HepG2 (cell line): Measurements from ENCODE around the gene VPS11. TPM values are rescaled to one million over a fixed set of nuclear protein-coding genes. Genes with fewer than 3 reads are reported as not detected.

ENCODE experiments used
- AHR ChIP-seq: IDR thresholded peaks from 2 replicates; pipeline ENCODE4 v1.6.1; 2018; ENCODE audit warnings: missing genetic modification reagents, missing compliant biosample characterization
- BCL6 ChIP-seq: IDR thresholded peaks from 2 replicates; pipeline ENCODE4 v1.6.1; 2016; ENCODE audit warnings: missing genetic modification reagents, missing compliant biosample characterization
- CREM ChIP-seq, 2 experiments: sonication (generic) in 1 of 2; formaldehyde crosslinking in 1 of 2; IDR thresholded peaks; 2 replicates each; pipeline versions ENCODE4 v1.4.0 to v1.6.1; 2016 to 2020; ENCODE audit warnings: antibody characterized with exemption in 1 of 2, mild to moderate bottlenecking in 1 of 2, missing genetic modification reagents in 1 of 2
- GMEB2 ChIP-seq: IDR thresholded peaks from 2 replicates; pipeline ENCODE4 v1.6.1; 2016; ENCODE audit warnings: missing biosample characterization, missing genetic modification reagents, low read depth
- HIVEP1 ChIP-seq: sonication (generic); formaldehyde crosslinking; IDR thresholded peaks from 2 replicates; pipeline ENCODE4 v1.4.0; 2020; ENCODE audit warnings: mild to moderate bottlenecking, missing genetic modification reagents
- IKZF5 ChIP-seq: IDR thresholded peaks from 2 replicates; pipeline ENCODE4 v1.6.1; 2018; ENCODE audit warnings: missing genetic modification reagents, mild to moderate bottlenecking, missing compliant biosample characterization
- JDP2 ChIP-seq: sonication (generic); formaldehyde crosslinking; IDR thresholded peaks from 2 replicates; pipeline ENCODE4 v1.8.1; 2022; ENCODE audit warnings: missing genetic modification reagents, borderline replicate concordance
- KLF11 ChIP-seq: IDR thresholded peaks from 2 replicates; pipeline ENCODE4 v1.6.1; 2016; ENCODE audit warnings: missing compliant biosample characterization
- MAFG ChIP-seq: sonication (generic); formaldehyde crosslinking; IDR thresholded peaks from 2 replicates; pipeline ENCODE4 v1.5.1; 2020; ENCODE audit warnings: mild to moderate bottlenecking, missing genetic modification reagents
- MAX ChIP-seq: IDR thresholded peaks from 2 replicates; pipeline ENCODE4 v1.6.1; 2012; ENCODE audit warnings: inconsistent platforms
- MED1 ChIP-seq: sonication (generic); formaldehyde crosslinking; IDR thresholded peaks from 2 replicates; pipeline ENCODE4 v1.4.0; 2020; ENCODE audit warnings: missing genetic modification reagents
- MYNN ChIP-seq: sonication (generic); formaldehyde crosslinking; IDR thresholded peaks from 2 replicates; pipeline ENCODE4 v1.4.0; 2020; ENCODE audit warnings: mild to moderate bottlenecking, low read depth, missing genetic modification reagents
- NFYB ChIP-seq: sonication (generic); formaldehyde crosslinking; IDR thresholded peaks from 2 replicates; pipeline ENCODE4 v1.4.0; 2020; ENCODE audit warnings: missing genetic modification reagents
- NKX3-1 ChIP-seq: sonication (generic); formaldehyde crosslinking; IDR thresholded peaks from 2 replicates; pipeline ENCODE4 v1.5.0; 2020; ENCODE audit warnings: missing genetic modification reagents
- POLR2G ChIP-seq: fragments of 200-400 bp; formaldehyde crosslinking; IDR thresholded peaks from 2 replicates; pipeline ENCODE4 v1.6.1; 2018; ENCODE audit warnings: mild to moderate bottlenecking, low read depth, low read length, moderate library complexity
- SCMH1 ChIP-seq: sonication (generic); formaldehyde crosslinking; IDR thresholded peaks from 2 replicates; pipeline ENCODE4 v1.9.0; 2021; ENCODE audit warnings: missing genetic modification reagents, mild to moderate bottlenecking, borderline replicate concordance
- SMAD3 ChIP-seq: sonication (generic); formaldehyde crosslinking; IDR thresholded peaks from 2 replicates; pipeline ENCODE4 v1.4.0; 2020; ENCODE audit warnings: missing genetic modification reagents
- SMYD3 ChIP-seq: sonication (generic); formaldehyde crosslinking; IDR thresholded peaks from 2 replicates; pipeline ENCODE4 v1.8.1; 2023; ENCODE audit warnings: mild to moderate bottlenecking, missing genetic modification reagents
- STAG1 ChIP-seq: sonication (generic); formaldehyde crosslinking; IDR thresholded peaks from 2 replicates; pipeline ENCODE4 v1.4.0; 2020; ENCODE audit warnings: missing genetic modification reagents
- YEATS4 ChIP-seq: sonication (generic); formaldehyde crosslinking; IDR thresholded peaks from 2 replicates; pipeline ENCODE4 v1.4.0; 2020; ENCODE audit warnings: missing genetic modification reagents, borderline replicate concordance
- ZEB1 ChIP-seq: IDR thresholded peaks from 2 replicates; pipeline ENCODE4 v1.6.1; 2012; ENCODE audit warnings: mild to moderate bottlenecking, low read depth, inconsistent platforms; ENCODE audit not compliant: insufficient replicate concordance
- ZFP1 ChIP-seq: IDR thresholded peaks from 2 replicates; pipeline ENCODE4 v1.6.1; 2016
- ZNF234 ChIP-seq: sonication (generic); formaldehyde crosslinking; conservative IDR thresholded peaks from 2 replicates; pipeline ENCODE4 v1.5.1; 2020; ENCODE audit warnings: mild to moderate bottlenecking, missing genetic modification reagents
- ZNF468 ChIP-seq: sonication (generic); formaldehyde crosslinking; IDR thresholded peaks from 2 replicates; pipeline ENCODE4 v1.8.0; 2022; ENCODE audit warnings: mild to moderate bottlenecking, moderate library complexity, missing genetic modification reagents
- ZNF607 ChIP-seq: sonication (generic); formaldehyde crosslinking; IDR thresholded peaks from 2 replicates; pipeline ENCODE4 v1.5.1; 2020; ENCODE audit warnings: missing genetic modification reagents, mild to moderate bottlenecking, borderline replicate concordance
- ZNF614 ChIP-seq: IDR thresholded peaks from 2 replicates; pipeline ENCODE4 v1.6.1; 2018; ENCODE audit warnings: missing biosample characterization, missing genetic modification reagents, inconsistent platforms, borderline replicate concordance
- ZNF644 ChIP-seq: IDR thresholded peaks from 2 replicates; pipeline ENCODE4 v1.6.1; 2016; ENCODE audit warnings: low read depth
- ZNF792 ChIP-seq: IDR thresholded peaks from 2 replicates; pipeline ENCODE4 v1.6.1; 2016
- polyA plus RNA-seq, 8 experiments: library from polyadenylated mRNA; depleted of rRNA in 3 of 8; stranded (reverse) in 7 of 8; unstranded in 1 of 8; fragments of >200 nt; fragmentation: Illumina TruSeq in 4 of 8; extraction: Trizol in 4 of 8; gene quantifications; 2 replicates each; pipeline versions ENCODE4 v1.2.1 to v1.2.3, GENCODE V29; 2011 to 2016; ENCODE audit warnings: low read depth in 4 of 8, missing spikeins in 1 of 8, mixed read lengths in 1 of 8; ENCODE audit not compliant: insufficient read depth in 1 of 8
- total RNA-seq, 5 experiments: library from RNA; depleted of rRNA; stranded (reverse); fragments of >200 nt; fragmentation: Illumina TruSeq; extraction: Trizol; gene quantifications; 2 replicates each; pipeline ENCODE4 v1.2.3, GENCODE V29; 2016; ENCODE audit warnings: low read depth in 1 of 5
- TF ChIP-seq, protein P1 (sequence below): sonication (generic); formaldehyde crosslinking; IDR thresholded peaks from 2 replicates; pipeline ENCODE4 v1.4.0; 2020; ENCODE audit warnings: low read depth, mild to moderate bottlenecking, missing genetic modification reagents

VPS11 gene
- total and polyA plus RNA-seq, 2 of the 13 experiments (the other 11 are each of a cell fraction or from before 2014, with no cell fraction given), result 13.7 to 21.6 TPM

- TF ChIP-seq ZNF234 (CRISPR knock-in tag) (peak; percentile 87; the same call in 1 of the 2 replicates), ZNF792 (peak; percentile 77; the same call in 1 of the 2 replicates), ZNF614 (CRISPR knock-in tag) (peak; percentile 89), KLF11 (CRISPR knock-in tag) (peak; percentile 91; the same call in 1 of the 2 replicates), AHR (CRISPR knock-in tag) (0 out of 2 replicates have a peak, but pooled peaks have one; percentile 58), POLR2G (peak; percentile 40; the same call in 1 of the 2 replicates), MAX (peak; percentile 99), NKX3-1 (CRISPR knock-in tag) (peak; percentile 74; the same call in 1 of the 2 replicates), BCL6 (peak; percentile 55), SMYD3 (CRISPR knock-in tag) (peak; percentile 74; the same call in 1 of the 2 replicates), SMAD3 (CRISPR knock-in tag) (peak; percentile 85), YEATS4 (CRISPR knock-in tag) (peak; percentile 55; the same call in 1 of the 2 replicates), ZNF468 (CRISPR knock-in tag) (no peak), ZNF644 (CRISPR knock-in tag) (0 out of 2 replicates have a peak, but pooled peaks have one; percentile 33), SCMH1 (CRISPR knock-in tag) (no peak), HIVEP1 (CRISPR knock-in tag) (peak; percentile 51), IKZF5 (CRISPR knock-in tag) (peak; percentile 81; the same call in 1 of the 2 replicates), MAFG (CRISPR knock-in tag) (0 out of 2 replicates have a peak, but pooled peaks have one; percentile 31), ZEB1 (peak; percentile 95), GMEB2 (CRISPR knock-in tag) (peak; percentile 50; the same call in 1 of the 2 replicates), MED1 (CRISPR knock-in tag) (peak; percentile 84), ZFP1 (0 out of 2 replicates have a peak, but pooled peaks have one; percentile 7), NFYB (CRISPR knock-in tag) (peak; percentile 54; the same call in 1 of the 2 replicates), MYNN (peak; percentile 73; the same call in 1 of the 2 replicates), STAG1 (CRISPR knock-in tag) (peak; percentile 73), ZNF607 (CRISPR knock-in tag) (0 out of 2 replicates have a peak, but pooled peaks have one; percentile 31), CREM (IDR thresholded peaks at IDR 0.05) (no peak), CREM (CRISPR knock-in tag; IDR thresholded peaks at IDR 0.05) (no peak), JDP2 (CRISPR knock-in tag) (no peak)
- TF ChIP-seq, protein P1, sequence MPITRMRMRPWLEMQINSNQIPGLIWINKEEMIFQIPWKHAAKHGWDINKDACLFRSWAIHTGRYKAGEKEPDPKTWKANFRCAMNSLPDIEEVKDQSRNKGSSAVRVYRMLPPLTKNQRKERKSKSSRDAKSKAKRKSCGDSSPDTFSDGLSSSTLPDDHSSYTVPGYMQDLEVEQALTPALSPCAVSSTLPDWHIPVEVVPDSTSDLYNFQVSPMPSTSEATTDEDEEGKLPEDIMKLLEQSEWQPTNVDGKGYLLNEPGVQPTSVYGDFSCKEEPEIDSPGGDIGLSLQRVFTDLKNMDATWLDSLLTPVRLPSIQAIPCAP (CRISPR knock-in tag), result 0 out of 2 replicates have a peak, but pooled peaks have one; percentile 78
Measured at GRCh38 chr11:119030329-119031047, 37.1 kb upstream of the VPS11 start, which contains the start of gene SLC37A4 (continued).
